Eye (tissue), 1 donor: Measurements from ENCODE around the gene NMNAT2.
"Not testable (repeated sequence)": the region's sequence is repeated elsewhere in the genome, so short reads cannot be mapped to it uniquely, and the experiment has no call there.

Source experiments
- DNase-seq: peaks from one replicate; pipeline ENCODE4 v3.0.0-alpha.2; 2015

NMNAT2 gene

DNA sequence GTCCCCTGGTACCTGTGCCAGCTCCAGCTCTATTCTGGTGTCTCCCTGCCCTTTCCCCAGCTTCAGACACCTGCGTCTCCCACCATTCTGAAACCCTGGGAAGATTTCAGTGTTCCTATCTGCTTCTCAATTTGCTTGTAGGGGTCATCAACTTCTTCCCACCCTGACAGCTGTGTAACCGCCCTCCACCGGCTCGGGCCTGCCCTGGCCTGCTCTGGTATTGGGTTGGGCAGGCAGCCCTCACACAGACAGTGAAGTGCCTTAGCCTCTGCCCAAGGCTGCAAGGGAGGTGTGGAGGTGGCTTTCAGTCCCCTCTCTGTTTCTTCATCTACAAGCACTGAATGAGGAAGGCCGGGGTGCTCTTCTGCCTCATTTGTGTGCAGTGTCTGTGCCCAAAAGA lies 134.9 kb downstream of the NMNAT2 start:
- DNase-seq, result no peak

DNA sequence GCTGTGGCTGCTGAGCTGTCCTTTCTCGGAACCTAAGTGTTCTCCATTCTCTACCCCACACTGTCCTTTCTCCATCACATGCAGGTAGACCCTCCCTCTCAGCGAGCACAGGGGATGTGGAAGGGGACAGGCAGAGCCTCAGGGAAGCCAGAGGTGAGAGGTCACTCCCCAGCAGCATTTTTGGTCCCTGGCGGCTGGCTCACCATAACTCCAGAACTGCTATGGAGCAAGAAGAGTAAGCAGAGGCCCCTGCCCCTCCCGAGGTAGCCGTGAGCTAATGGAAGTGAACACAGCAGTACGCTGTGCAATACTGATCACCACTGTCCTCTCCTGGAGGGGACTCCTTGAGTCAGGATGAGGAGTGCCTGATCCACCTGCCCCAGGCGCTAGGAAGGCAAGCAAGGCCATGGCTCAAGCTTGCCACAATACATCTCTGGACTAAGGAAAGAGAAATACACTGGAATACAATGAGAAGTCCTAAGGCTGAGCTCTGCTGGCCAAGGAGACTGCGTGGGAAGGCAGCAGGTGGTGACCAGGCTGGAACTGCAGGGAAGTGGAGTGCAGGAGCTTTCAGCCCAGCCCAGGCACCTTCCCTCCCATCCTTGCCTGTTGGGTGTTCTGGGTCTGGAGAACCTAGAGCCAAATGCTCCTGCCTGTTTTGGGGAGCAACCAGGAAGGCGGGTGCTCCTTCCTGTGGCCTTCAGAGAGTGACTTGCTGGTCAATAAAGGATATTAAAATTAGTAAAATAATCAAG lies 135.9 kb downstream of the NMNAT2 start:
- DNase-seq, result no peak

- peak; percentile 98 for DNase-seq
Measured at GRCh38 chr1:183281553-183282091, 136.6 kb downstream of the NMNAT2 start.

GRCh38 chr1:183281039-183281438 lies 137.1 kb downstream of the NMNAT2 start:
- no peak for DNase-seq

DNA sequence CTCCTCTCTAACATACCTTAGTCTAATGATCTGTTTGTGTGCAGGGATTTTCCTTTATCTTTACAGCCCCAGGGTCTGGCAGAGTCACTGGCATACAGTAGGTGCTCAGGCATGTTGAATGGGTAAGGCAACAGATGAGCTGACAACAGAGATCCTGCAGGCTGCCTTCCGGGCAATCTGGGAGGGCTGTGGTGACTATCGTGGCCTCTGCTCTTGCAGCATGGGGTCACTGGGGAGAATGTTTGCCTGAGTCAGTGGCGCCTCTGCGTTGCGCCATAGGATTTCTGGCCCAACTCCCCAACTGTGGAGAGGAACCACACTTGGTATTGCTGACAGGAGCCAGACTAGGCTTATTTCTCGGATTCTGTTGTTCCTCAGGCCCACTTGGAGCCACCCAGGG lies 138.3 kb downstream of the NMNAT2 start:
- no peak for DNase-seq

- DNase-seq, result no peak
Measured at GRCh38 chr1:183278739-183279591, 139.2 kb downstream of the NMNAT2 start.

DNA sequence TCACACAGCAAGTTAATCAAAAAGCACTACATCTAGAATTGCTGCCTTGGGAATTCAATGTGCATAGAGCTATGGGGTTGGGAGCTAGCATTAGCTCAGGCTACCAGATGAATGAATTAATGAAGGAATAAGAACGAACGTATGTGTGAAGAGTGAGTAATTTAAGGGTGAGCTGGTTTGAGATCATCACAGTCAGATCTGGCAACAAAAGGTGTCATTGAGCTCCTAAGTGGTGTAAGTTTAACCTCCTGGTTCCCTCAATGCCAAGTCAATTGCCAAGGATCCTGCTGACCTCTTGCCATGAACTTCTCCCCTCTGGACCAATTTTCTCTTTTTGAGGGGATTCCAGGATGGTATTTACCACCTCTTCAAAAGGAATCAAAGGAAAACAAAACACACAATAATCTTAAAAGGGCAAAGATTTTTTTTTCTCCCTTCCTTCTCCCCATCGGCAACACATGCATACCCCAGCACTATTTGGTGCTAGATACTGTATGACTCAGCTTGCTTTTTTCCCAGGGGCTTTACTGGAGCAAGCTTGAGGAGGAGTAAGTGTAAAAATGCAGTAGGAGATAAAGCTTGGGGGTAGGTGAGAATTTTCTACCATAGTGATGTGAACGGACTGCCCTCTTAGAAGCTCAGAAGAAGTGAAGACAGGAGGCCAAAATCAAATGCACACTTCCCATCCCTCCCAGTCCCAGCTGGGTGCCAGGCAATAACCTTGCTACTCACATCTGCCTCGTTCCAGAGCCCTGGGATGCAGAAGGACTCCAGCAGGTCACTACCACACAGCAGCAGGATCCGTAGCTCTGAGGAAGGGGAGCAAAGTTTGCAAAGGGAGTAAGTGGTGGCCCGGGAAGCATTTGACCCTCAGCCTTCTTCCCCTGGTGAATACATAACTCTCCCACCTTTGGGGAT lies 140.1 kb downstream of the NMNAT2 start:
- no peak for DNase-seq

GRCh38 chr1:183276386-183277080 lies 141.6 kb downstream of the NMNAT2 start:
- peak; percentile 33 for DNase-seq

DNA sequence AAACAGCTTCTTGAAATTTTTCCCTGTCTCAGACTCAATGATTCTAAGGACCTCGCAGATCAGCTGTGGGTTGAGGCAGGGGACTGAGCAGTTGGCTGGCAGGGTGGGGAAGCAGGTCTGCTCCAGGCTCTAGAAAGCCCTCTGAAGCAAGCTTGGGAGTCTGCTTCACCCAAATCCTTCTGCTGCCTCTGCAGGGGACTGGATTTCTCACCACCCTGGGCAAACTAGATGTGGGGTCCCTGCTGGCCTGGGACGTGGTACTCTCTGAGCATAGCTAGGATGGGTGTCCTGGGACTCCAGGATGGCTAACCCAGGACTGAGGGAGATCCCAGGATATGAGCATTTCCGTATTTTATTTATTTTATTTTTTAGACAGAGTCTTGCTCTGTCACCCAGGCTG lies 142.9 kb downstream of the NMNAT2 start:
- DNase-seq, result no peak

DNA sequence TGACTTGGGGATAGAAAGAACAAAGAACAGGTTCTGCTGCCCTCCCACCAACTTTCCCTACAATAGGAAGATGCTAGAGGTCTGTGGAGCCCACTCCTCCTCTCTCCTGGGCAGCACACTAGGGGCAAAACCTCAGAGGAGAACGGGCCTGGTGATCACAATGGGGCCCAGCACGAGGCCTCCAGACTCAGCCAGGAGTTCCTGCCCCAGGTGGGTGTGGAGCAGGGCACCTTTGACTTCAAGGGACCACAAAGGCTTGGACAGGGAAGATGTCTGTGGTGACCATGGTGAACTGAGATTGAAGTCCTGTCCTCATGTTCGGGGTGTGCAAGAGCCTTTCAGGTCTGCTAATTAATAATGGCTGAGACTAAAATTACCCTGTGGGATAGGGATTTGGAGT lies 143.3 kb downstream of the NMNAT2 start:
- DNase-seq, result no peak

- not testable (repeated sequence) for DNase-seq
Measured at GRCh38 chr1:183273984-183274383, 144.2 kb downstream of the NMNAT2 start.

DNA sequence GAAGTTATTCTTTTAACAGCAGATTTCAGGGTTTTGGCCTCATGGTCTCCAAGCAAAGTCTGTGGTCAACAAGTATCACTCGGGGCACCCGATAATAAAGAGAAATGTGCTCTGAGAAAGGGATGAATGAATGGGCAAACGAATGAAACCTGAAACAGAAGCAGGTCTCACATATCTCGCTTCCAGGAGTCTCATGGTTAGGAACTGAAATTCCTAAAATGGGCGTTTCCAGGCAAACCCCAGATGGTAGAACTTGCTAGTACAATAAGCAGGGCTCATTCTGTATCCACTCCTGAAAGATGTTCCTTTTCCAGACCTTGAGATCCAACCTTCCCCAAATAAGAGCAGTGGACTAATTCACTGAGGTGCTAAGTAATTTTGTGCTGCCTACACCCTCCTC lies 144.9 kb downstream of the NMNAT2 start:
- DNase-seq, result no peak

DNA sequence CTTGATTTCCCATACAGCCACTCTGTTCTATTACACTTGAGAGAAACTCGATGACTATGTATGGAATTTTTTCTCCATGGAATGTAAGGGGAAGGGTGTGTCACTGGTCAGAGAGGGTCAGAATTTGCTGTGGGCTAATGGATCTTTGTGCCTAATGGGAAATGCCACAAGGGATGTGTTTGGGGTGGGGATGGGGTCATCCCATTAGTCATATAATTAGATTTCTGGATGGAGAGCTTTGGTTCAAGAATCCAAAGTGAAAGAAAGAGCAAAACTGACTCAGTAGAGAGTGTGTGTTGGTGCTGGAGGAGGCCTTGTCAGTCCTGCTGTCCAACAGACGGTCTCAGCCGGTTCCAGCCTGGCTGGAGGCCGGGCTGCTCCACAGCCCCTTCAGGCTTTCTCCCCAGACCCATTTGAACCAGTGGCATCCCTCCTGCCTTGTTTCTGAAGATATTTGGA lies 145.8 kb downstream of the NMNAT2 start:
- no peak for DNase-seq

DNA sequence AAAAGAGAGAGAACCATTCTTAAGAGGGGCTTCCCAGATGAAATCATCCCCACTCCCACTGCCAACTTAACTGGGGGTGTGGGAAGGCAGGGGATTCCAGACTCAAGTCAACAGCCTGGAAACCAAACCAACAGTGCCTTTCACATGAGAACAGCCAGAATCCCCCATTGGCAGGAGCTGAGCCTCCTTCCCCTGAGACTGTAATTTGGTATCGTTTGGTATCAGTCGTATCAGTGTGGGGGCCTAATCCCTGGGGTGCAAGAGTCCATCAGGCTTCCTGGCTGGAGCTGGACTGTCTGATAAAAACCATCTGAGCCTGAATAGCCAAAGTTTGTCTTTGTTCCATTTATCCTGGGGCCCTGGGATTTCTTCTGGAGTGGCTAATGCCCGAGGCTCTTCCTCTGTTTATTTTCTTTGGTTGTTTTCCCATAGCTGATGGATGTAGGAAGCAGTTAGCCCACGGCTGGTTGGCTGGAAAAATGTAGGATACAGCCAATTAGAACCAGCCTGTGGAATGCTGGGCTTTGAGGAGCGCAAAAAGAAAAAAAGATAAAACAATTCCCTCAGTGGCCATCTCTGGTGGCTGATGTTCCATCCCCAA lies 147.5 kb downstream of the NMNAT2 start:
- peak; percentile 50 for DNase-seq

- no peak for DNase-seq
Measured at GRCh38 chr1:183267646-183268431, 150.3 kb downstream of the NMNAT2 start.

DNA sequence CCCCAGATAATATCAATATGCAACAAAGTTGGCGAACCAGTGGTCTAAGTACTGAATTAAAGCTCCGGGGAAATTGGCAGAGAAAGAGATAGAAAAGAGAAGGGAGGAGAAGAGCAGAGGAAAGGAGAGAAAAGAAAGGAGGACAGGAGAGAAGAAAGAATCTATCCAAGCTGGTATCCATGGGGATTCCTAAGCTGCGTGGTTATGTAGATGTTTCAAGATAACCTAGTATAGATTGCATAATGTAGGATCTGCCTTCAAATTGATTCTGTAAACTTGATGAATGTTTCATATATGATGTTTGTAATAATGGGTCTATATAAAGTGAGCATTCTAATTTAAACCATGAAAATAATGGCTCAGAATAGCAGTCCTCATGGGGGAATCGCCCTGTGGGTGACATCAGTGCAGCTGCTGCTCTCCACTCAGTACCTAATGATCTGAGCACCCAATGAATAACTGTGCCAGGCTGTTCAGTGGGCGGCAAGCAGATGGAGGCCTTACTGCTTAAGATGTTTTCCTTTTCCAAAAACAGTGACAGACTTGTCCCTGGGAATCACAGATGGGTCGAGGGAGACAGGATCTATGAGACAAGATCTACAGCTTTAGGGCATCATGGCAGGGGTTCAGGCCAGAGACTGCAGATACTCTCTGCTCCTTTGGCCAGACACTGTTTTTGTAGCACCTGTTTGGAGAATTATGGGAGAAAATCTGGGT lies 154.1 kb downstream of the NMNAT2 start:
- DNase-seq, result no peak

GRCh38 chr1:183262628-183263200 lies 155.5 kb downstream of the NMNAT2 start:
- no peak for DNase-seq

GRCh38 chr1:183259924-183260323 lies 158.3 kb downstream of the NMNAT2 start:
- DNase-seq, result no peak

GRCh38 chr1:183255073-183255472 lies 163.1 kb downstream of the NMNAT2 start:
- DNase-seq, result no peak
